HEK293T (cell line): Measurements from ENCODE around the gene MYDGF.

Source experiments
- CTCF ChIA-PET: fragments of 350-600 bp; formaldehyde crosslinking; extraction: SDS; loops from one replicate; lab custom pipeline; 2021; ENCODE audit warnings: antibody characterized with exemption, inconsistent platforms; lab: Yijun Ruan, JAX
- POLR2A ChIA-PET: fragments of 350-600 bp; formaldehyde crosslinking; extraction: SDS; loops from one replicate; lab custom pipeline; 2020; ENCODE audit warnings: antibody characterized with exemption, inconsistent platforms; lab: Yijun Ruan, JAX
- DNase-seq: peaks from one replicate; pipeline ENCODE4 v3.0.0; 2012; ENCODE audit warnings: mixed read lengths; ENCODE audit errors: extremely low spot score
- ARNT ChIP-seq: fragments of 450-650 bp; IDR thresholded peaks from 2 replicates; pipeline ENCODE4 v1.6.1; 2017; ENCODE audit warnings: mild to moderate bottlenecking
- BHLHE40 ChIP-seq: fragments of 450-650 bp; IDR thresholded peaks from 2 replicates; pipeline ENCODE4 v1.6.1; 2016; ENCODE audit warnings: mild to moderate bottlenecking, moderate library complexity, borderline replicate concordance
- CTBP1 ChIP-seq: fragments of 450-650 bp; IDR thresholded peaks from 2 replicates; pipeline ENCODE4 v1.6.1; 2016; ENCODE audit warnings: borderline replicate concordance
- ELF4 ChIP-seq: fragments of 450-650 bp; IDR thresholded peaks from 2 replicates; pipeline ENCODE4 v1.6.1; 2017; ENCODE audit warnings: antibody characterized with exemption
- FOXA1 ChIP-seq: fragments of 450-650 bp; IDR thresholded peaks from 2 replicates; pipeline ENCODE4 v1.6.1; 2016; ENCODE audit warnings: mild to moderate bottlenecking
- FOXK2 ChIP-seq: fragments of 450-650 bp; IDR thresholded peaks from 2 replicates; pipeline ENCODE4 v1.6.1; 2016; ENCODE audit warnings: mild to moderate bottlenecking
- FOXM1 ChIP-seq: fragments of 450-650 bp; IDR thresholded peaks from 2 replicates; pipeline ENCODE4 v1.6.1; 2017; ENCODE audit warnings: mild to moderate bottlenecking, borderline replicate concordance
- HDGF ChIP-seq: fragments of 450-650 bp; IDR thresholded peaks from 2 replicates; pipeline ENCODE4 v1.6.1; 2017; ENCODE audit warnings: antibody characterized with exemption, borderline replicate concordance
- L3MBTL2 ChIP-seq: fragments of 450-650 bp; conservative IDR thresholded peaks from 2 replicates; pipeline ENCODE4 v1.6.1; 2016; ENCODE audit warnings: mild to moderate bottlenecking
- LEF1 ChIP-seq: fragments of 450-650 bp; IDR thresholded peaks from 2 replicates; pipeline ENCODE4 v1.6.1; 2017; ENCODE audit warnings: mild to moderate bottlenecking, borderline replicate concordance
- NFRKB ChIP-seq: fragments of 450-650 bp; IDR thresholded peaks from 2 replicates; pipeline ENCODE4 v1.6.1; 2016; ENCODE audit warnings: mild to moderate bottlenecking, moderate library complexity
- SP1 ChIP-seq: fragments of 450-650 bp; IDR thresholded peaks from 2 replicates; pipeline ENCODE4 v1.6.1; 2017
- SUZ12 ChIP-seq: fragments of 450-650 bp; IDR thresholded peaks from 2 replicates; pipeline ENCODE4 v1.6.1; 2016; ENCODE audit warnings: mild to moderate bottlenecking
- TARDBP ChIP-seq: fragments of 450-650 bp; IDR thresholded peaks from 2 replicates; pipeline ENCODE4 v1.6.1; 2016
- ZNF384 ChIP-seq: fragments of 450-650 bp; IDR thresholded peaks from 2 replicates; pipeline ENCODE4 v1.6.1; 2016
- TF ChIP-seq, protein P1 (sequence below): fragments of 450-650 bp; IDR thresholded peaks from 2 replicates; pipeline ENCODE4 v1.6.1; 2016

MYDGF gene

DNA sequence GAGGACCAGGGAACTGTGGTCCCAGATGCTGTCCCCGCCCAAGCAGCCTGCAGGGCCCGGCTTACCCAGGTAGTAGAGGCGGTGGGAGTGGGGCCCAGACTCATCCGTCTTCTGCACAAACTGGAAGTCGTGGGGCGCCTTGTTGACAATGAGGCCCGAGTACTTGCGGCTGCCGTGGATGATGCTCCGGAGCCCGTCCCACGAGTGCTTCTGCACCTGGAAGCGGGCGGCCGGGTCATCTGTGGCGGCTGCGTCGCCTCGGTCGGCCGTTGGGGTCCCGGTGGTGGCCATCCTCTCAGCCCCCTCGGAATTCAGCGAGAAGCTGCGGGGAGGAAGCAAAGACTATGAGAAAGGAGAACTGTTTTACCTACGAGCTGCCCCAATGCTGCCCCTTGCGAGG lies 43.9 kb upstream of the MYDGF start:
- TF ChIP-seq LEF1: no peak
- TF ChIP-seq FOXK2: no peak
- no peak for TF ChIP-seq ZNF384
- TF ChIP-seq ARNT: no peak
- no peak for TF ChIP-seq CTBP1
- TF ChIP-seq FOXM1: no peak
- no peak for TF ChIP-seq HDGF
- TF ChIP-seq FOXA1: no peak
- TF ChIP-seq BHLHE40: no peak
- TF ChIP-seq ELF4: no peak
- no peak for TF ChIP-seq TARDBP
- TF ChIP-seq SUZ12: no peak
- TF ChIP-seq L3MBTL2: no peak
- TF ChIP-seq NFRKB: no peak
- TF ChIP-seq SP1: no peak
- TF ChIP-seq, protein P1, sequence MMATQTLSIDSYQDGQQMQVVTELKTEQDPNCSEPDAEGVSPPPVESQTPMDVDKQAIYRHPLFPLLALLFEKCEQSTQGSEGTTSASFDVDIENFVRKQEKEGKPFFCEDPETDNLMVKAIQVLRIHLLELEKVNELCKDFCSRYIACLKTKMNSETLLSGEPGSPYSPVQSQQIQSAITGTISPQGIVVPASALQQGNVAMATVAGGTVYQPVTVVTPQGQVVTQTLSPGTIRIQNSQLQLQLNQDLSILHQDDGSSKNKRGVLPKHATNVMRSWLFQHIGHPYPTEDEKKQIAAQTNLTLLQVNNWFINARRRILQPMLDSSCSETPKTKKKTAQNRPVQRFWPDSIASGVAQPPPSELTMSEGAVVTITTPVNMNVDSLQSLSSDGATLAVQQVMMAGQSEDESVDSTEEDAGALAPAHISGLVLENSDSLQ: no peak
- POLR2A ChIA-PET: no interaction called here
- CTCF ChIA-PET: no interaction called here
- no peak for DNase-seq

DNA sequence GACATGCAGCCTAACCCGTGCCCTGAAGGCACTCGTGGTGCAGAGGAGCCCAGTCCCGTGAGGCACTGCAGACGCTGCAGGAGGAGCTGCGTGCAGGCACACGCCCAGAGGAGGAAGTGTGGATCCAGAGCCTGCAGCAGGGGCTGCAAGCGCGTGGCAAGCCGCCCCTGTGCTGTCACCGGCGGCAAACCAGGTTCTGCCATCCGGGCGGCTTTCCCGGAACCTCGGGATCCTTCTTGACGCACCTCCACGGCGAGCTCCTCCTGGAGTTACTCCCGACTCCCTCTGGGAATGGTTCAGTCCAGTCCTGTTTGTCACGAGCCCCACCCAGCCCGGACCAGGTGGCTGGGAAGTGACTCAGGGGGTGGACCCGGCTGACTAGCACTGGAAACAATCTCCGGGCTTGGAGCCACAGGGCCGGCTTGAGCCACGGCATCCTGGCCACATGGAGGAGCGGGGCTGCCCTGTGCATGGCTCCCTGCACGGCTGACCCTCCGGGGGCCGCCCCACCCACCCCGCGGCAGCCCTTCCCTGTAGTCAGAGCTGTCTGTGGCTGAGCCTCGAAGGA lies 43.3 kb upstream of the MYDGF start:
- DNase-seq: no peak
- ChIA-PET CTCF (interaction anchor here (0.6 kb wide), 1 partner anchor 10 kb away, joined by 3 read pairs; no protein-coding TSS in a partner anchor), POLR2A (no interaction called here)
- TF ChIP-seq L3MBTL2: no peak
- TF ChIP-seq SP1: no peak

DNA sequence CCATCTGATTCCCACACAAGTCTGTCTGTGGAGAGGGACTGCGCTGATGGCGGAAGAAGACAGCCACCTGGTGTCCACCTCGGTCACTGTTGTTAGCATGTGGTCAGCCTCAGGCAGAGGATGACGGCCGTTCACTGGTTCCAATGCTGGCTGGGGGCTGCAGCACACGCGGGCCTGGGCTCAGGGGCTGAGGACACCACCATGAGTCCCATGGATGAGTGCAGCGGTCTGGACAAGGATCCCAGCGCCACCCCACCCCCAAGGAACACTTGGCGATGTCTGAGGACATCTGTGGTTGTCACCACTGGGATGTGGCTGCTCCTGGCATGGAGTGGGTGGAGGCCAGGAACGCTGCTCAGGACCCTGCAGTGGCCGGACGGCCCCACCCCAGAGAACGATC lies 42.6 kb upstream of the MYDGF start:
- no peak for DNase-seq
- POLR2A ChIA-PET: no interaction called here
- CTCF ChIA-PET: no interaction called here
- TF ChIP-seq SUZ12 (no peak), ZNF384 (no peak), FOXA1 (no peak), L3MBTL2 (no peak), CTBP1 (no peak), LEF1 (no peak), BHLHE40 (no peak), ARNT (no peak), FOXK2 (no peak), HDGF (no peak)
- TF ChIP-seq, protein P1: no peak

DNA sequence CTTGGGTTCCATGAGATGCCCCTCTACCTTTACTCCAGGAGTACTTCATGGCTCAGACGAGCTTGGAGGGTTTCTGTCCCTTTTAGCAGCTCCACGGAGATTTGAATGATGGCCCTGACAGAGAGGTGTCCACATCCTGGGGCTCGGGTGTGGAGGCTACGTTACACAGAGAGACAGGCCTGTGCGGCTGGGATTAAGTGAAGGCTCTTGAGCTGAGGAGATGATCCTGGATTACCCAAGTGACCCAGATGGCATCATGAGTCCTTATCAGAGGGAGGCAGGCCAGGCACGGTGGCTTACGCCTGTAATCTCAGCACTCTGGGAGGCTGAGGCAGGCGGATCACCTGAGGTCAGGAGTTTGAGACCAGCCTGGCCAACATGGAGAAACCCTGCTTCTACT lies 41.1 kb upstream of the MYDGF start:
- POLR2A ChIA-PET: interaction anchor here (0.6 kb wide), 1 partner anchor 12 kb away, joined by 3 read pairs; no protein-coding TSS in a partner anchor
- DNase-seq: no peak
- CTCF ChIA-PET: no interaction called here

DNA sequence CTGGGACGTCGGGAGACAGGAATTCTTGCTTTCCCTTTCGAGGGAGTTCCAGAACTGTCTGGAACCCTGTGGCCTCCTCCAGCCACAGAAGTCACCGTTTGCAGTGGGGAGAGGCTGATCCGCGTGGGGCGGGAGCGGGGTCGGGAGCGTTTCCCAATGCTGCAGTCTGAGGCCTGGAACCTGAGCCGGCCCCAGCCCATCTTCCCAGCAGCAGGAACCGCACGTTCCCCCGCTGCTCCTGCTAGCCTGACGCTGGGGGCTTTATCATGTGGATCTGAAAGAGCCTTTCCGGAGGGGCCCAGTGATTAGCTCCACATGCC lies 40.1 kb upstream of the MYDGF start:
- no peak for DNase-seq
- ChIA-PET POLR2A (no interaction called here), CTCF (no interaction called here)
- TF ChIP-seq, protein P1: no peak

More for the DNA sequence above, 41.1 kb upstream of the MYDGF start:
- TF ChIP-seq FOXA1 (no peak), SUZ12 (no peak)

DNA sequence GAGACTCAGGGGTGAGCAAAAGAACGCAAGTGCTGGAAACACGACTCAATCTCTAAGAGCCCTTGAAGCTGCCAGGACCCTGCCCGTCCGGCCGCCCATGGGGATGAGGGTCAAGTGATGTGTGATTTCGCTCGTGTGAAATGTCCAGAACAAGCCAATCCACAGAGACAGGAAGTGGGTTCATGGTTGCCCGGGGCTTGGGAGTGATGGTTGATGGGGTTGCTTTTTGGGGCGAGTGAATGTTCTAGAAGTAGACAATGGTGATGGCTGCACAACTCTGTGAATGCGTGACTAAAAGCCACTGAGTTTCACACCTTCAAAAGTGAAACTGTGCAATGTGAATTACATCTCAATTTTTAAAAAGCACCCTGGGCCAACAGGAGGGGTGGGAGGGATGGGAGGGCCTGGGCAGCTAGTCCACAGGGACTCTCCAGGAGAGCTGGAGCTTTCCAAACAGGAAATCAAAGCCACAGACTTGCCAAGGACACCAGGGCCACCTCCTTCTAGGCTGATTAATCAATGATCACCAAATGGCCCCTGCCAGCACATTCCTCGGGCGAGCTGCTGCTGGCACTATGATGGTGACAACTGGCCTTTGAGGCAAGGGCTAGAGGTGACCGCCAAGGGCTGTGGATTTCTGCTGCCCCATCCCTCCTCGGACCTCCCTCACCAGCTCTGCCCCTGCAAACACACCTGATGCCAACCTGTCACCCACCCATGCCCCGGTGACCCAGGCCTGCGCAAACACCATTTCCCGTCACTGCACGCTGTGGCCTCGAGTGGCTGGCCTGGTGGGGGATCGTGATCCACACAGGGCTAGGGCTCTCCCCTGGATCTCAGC lies 39.5 kb upstream of the MYDGF start:
- TF ChIP-seq FOXM1 (no peak), SUZ12 (no peak), L3MBTL2 (no peak), BHLHE40 (no peak), ARNT (no peak), FOXK2 (no peak), LEF1 (no peak), CTBP1 (no peak), SP1 (no peak), ELF4 (no peak), FOXA1 (no peak), HDGF (no peak), TARDBP (no peak), ZNF384 (no peak), NFRKB (no peak)
- TF ChIP-seq, protein P1: no peak
- DNase-seq: no peak
- ChIA-PET POLR2A (no interaction called here), CTCF (no interaction called here)
